BE2C (cell line): Measurements from ENCODE around the gene DDX46.
A peak's percentile ranks its signal among the peaks of the same experiment; 100 is the strongest.

ENCODE experiments used
- DNase-seq: peaks from one replicate; pipeline ENCODE4 v3.0.0-alpha.2; 2020
- H3K27me3 ChIP-seq: fragments of 250-450 bp; sonication (Bioruptor Pico); 2 replicates; pipeline ENCODE4 v1.5.1; 2020; ENCODE audit warnings: mild to moderate bottlenecking
- H3K36me3 ChIP-seq: fragments of 250-450 bp; sonication (Bioruptor Pico); 2 replicates; pipeline ENCODE4 v1.5.1; 2020; ENCODE audit warnings: mild to moderate bottlenecking
- H3K4me1 ChIP-seq: fragments of 250-450 bp; sonication (Bioruptor Pico); 2 replicates; pipeline ENCODE4 v1.5.1; 2020
- H3K4me3 ChIP-seq: 2 replicates; pipeline ENCODE4 v1.5.1; 2011; ENCODE audit warnings: low read depth, low read length
- H3K9me3 ChIP-seq: fragments of 250-450 bp; sonication (Bioruptor Pico); 2 replicates; pipeline ENCODE4 v1.5.1; 2020
- CTCF ChIP-seq: IDR thresholded peaks from 2 replicates; pipeline ENCODE4 v1.5.1; 2012; ENCODE audit warnings: mild to moderate bottlenecking, low read depth, low read length

The DDX46 gene

DNA sequence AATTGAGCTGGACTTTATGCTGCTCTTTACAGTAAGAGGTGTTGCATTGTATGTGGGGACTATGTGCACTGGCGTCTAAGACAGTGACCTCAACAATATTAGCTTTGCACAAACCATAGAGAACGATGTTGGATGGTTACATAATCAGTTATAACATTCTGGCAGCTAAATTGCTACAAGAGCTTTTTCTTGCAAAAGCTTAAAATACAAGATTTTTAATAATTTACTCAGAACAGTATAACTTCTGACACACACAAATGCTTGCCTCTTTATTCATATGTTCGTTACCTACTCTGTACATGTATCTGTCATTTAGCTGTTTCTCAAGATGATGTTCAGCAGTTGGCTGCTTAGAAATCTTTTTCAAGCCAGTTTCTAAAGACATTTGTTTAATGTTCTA, 98.8 kb downstream of the DDX46 start:
- H3K4me3 ChIP-seq, result no peak overlapping the region
- no peaks in the 10 kb centered on the region for H3K27me3 ChIP-seq
- TF ChIP-seq CTCF, result no peak
- peaks cover 60% of the 10 kb centered on the region for H3K36me3 ChIP-seq
- DNase-seq, result no peak
- no peaks in the 10 kb centered on the region for H3K4me1 ChIP-seq
- H3K9me3 ChIP-seq, result no peaks in the 10 kb centered on the region

DNA sequence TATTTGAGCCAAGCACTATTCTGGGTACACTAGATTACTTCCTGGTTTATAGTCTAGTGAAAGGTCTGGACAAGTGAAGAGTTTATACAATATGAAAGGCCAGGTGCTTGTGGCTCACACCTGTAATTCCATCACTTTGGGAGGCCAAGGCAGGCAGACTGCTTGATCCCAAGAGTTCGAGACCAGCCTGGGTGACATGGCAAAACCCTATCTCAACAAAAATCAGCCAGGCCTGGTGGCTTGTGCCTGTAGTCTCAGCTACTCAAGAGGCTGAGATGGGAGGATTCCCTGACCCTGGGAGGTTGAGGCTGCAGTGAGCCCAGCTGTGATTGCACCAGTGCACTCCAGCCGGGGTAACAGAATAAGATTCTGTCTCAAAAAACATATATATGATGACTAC, 106.1 kb downstream of the DDX46 start:
- DNase-seq, result no peak
- TF ChIP-seq CTCF, result no peak
- Histone ChIP-seq H3K4me3 (no peak overlapping the region), H3K4me1 (no peaks in the 10 kb centered on the region), H3K36me3 (peaks cover 12% of the 10 kb centered on the region), H3K27me3 (no peaks in the 10 kb centered on the region), H3K9me3 (no peaks in the 10 kb centered on the region)

- no peaks in the 10 kb centered on the region for H3K36me3 ChIP-seq
- H3K27me3 ChIP-seq, result no peaks in the 10 kb centered on the region
- no peak for TF ChIP-seq CTCF
- no peaks in the 10 kb centered on the region for H3K9me3 ChIP-seq
- DNase-seq, result no peak
- peak overlapping the region; percentile 86 for H3K4me3 ChIP-seq
- H3K4me1 ChIP-seq, result peaks cover 18% of the 10 kb centered on the region
These were observed 114.9 kb downstream of the DDX46 start for GRCh38 chr5:134873494-134873893.

DNA sequence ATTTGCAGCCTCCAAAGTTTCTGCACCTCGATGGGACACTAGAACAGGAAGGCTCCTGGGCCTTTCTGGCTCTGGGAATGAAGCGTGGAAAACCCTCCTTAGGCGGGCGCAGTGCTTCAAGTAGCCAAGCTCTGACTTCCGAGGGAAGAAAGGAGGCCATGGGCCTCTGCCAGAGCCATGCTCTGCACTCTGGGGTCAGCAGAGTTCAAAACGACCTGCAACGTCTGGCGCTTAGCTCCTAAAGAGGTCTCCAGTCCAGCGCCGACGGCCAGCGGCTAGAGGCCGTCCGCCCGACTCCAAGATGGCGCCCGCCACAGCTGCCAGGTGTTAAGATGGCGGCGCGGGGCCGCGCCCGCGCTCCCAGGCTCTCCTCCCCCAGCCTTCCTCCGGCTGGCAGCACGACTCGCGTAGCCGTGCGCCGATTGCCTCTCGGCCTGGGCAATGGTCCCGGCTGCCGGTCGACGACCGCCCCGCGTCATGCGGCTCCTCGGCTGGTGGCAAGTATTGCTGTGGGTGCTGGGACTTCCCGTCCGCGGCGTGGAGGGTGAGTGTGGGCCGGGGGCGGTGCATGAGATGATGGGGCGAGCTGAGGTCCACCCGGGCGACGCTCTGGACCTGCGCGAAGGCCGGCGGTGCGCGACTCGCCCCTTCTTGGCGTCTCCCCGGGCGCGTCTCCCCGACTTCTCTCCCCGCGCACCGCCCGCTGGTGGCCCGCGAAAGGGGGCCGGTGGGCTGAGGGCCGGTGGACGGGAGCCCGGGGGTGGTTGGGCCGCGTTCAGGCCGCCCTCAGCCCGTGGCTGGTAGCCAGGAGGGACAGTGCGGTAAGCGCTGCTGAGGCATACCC, 115.6 kb downstream of the DDX46 start, which contains the start of gene TXNDC15:
TSS of gene TXNDC15 (plus strand) at position 385 of the 844 bp plus-strand sequence. CDS start at position 442, 57 bp downstream.
- peak within 1 kb of the TSS; percentile 86 for H3K4me3 ChIP-seq
- no peaks in the 10 kb centered on the region for H3K36me3 ChIP-seq
- H3K27me3 ChIP-seq, result no peaks in the 10 kb centered on the region
- no peaks in the 10 kb centered on the region for H3K9me3 ChIP-seq
- H3K4me1 ChIP-seq, result peaks cover 18% of the 10 kb centered on the region
- no peak for TF ChIP-seq CTCF
- peak; percentile 88 for DNase-seq

- Histone ChIP-seq H3K4me3 (peak overlapping the region; percentile 86), H3K36me3 (no peaks in the 10 kb centered on the region), H3K9me3 (no peaks in the 10 kb centered on the region), H3K4me1 (peaks cover 18% of the 10 kb centered on the region), H3K27me3 (no peaks in the 10 kb centered on the region)
- DNase-seq, result peak; percentile 83
- TF ChIP-seq CTCF, result no peak
These were observed 116.5 kb downstream of the DDX46 start for GRCh38 chr5:134874831-134875655.

- peaks cover 18% of the 10 kb centered on the region for H3K4me1 ChIP-seq
These were observed 118.6 kb downstream of the DDX46 start for GRCh38 chr5:134877159-134877558.

More at GRCh38 chr5:134877159-134877558, 118.6 kb downstream of the DDX46 start:
- no peak for TF ChIP-seq CTCF
- Histone ChIP-seq H3K36me3 (no peaks in the 10 kb centered on the region), H3K4me3 (no peak overlapping the region), H3K27me3 (no peaks in the 10 kb centered on the region), H3K9me3 (no peaks in the 10 kb centered on the region)
- no peak for DNase-seq
